HCT116 (cell line): ENCODE measurements around the gene HEATR3. TPM values are rescaled to one million over a fixed set of nuclear protein-coding genes. Genes with fewer than 3 reads are reported as not detected.

ENCODE experiments used
- ATAC-seq: fragments of 200-7000 bp; cut with Tn5 transposase; 2 replicates; pipeline ENCODE4 v1.9.1; 2020; ENCODE audit warnings: mild to moderate bottlenecking, moderate library complexity
- BruUV-seq: library from RNA; stranded (reverse); fragments of 400-500 nt; replicated peaks from 2 replicates; lab custom pipeline; 2021; lab: Mats Ljungman, UMichigan
- CTCF ChIA-PET: fragments of 300-600 bp; sonication (Branson Sonifier 250); formaldehyde crosslinking; loops from one replicate; lab custom pipeline; 2021; ENCODE audit warnings: antibody characterized with exemption; lab: Charles Lee
- POLR2A ChIA-PET: fragments of 300-600, 350-600 bp; sonication (Branson Sonifier 250); formaldehyde crosslinking; loops from one replicate; lab custom pipeline; 2021; ENCODE audit warnings: antibody characterized with exemption; lab: Charles Lee
- RAD21 ChIA-PET, 2 experiments: fragments of 300-600 bp; sonication (Branson Sonifier 250); formaldehyde crosslinking; loops; one replicate each; lab custom pipeline; 2023; ENCODE audit warnings: low total read pairs in 2 of 2; ENCODE audit not compliant: uncharacterized antibody in 2 of 2, unreplicated experiment in 2 of 2, low non-redundant PET in 1 of 2; lab: Charles Lee
- DNase-seq: peaks from one replicate; pipeline ENCODE4 v3.0.0-alpha.2; 2010; ENCODE audit warnings: low read depth, low spot score
- H2AFZ ChIP-seq: fragments of 200-600 bp; shearing (Covaris generic), sonication (generic); 2 replicates; pipeline ENCODE4 v1.6.1; 2017; ENCODE audit warnings: low read depth, mixed run types, mixed read lengths, antibody characterized with exemption, low read length; ENCODE audit not compliant: poor library complexity, severe bottlenecking
- H3K27ac ChIP-seq: 2 replicates; pipeline ENCODE4 v1.5.1; 2012; ENCODE audit warnings: low read depth, low read length
- H3K27me3 ChIP-seq: fragments of 200-600 bp; sonication (generic); 2 replicates; pipeline ENCODE4 v1.6.1; 2016; ENCODE audit warnings: mixed run types, low read length, mixed read lengths; ENCODE audit not compliant: insufficient read depth
- H3K36me3 ChIP-seq, 2 experiments: fragments of 200-500 bp in 1 of 2; fragments of 200-600 bp in 1 of 2; sonication (Bioruptor generic) in 1 of 2; sonication (generic) in 1 of 2; 2 replicates each; pipeline versions ENCODE4 v1.5.1 to v1.6.1; 2014 to 2016; ENCODE audit warnings: low read length in 2 of 2, inconsistent platforms in 1 of 2, mixed read lengths in 1 of 2, mixed run types in 1 of 2; ENCODE audit not compliant: insufficient read depth in 2 of 2, control insufficient read depth in 1 of 2
- H3K4me1 ChIP-seq, 2 experiments: fragments of 200-600 bp in 1 of 2; sonication (generic) in 1 of 2; 2 replicates each; pipeline versions ENCODE4 v1.5.1 to v1.6.1; 2012 to 2017; ENCODE audit warnings: low read length in 2 of 2, inconsistent platforms in 1 of 2, mild to moderate bottlenecking in 1 of 2, mixed read lengths in 1 of 2, mixed run types in 1 of 2, moderate library complexity in 1 of 2; ENCODE audit not compliant: insufficient read depth in 2 of 2, control insufficient read depth in 1 of 2
- H3K4me2 ChIP-seq: fragments of 200-600 bp; sonication (generic); 2 replicates; pipeline ENCODE4 v1.6.1; 2017; ENCODE audit warnings: mixed run types, low read length, mixed read lengths
- H3K4me3 ChIP-seq, 2 experiments: fragments of 200-600 bp in 1 of 2; sonication (generic) in 1 of 2; replicated peaks in 1 of 2; 2 replicates each; pipeline ENCODE4 v1.5.1; 2011 to 2016; ENCODE audit warnings: low read length in 2 of 2, control low read depth in 1 of 2, low read depth in 1 of 2, mild to moderate bottlenecking in 1 of 2, mixed read lengths in 1 of 2, mixed run types in 1 of 2
- H3K79me2 ChIP-seq: fragments of 200-600 bp; sonication (generic); 2 replicates; pipeline ENCODE4 v1.6.1; 2017; ENCODE audit warnings: mild to moderate bottlenecking, mixed run types, low read length, moderate library complexity, mixed read lengths; ENCODE audit not compliant: insufficient read depth
- H3K9ac ChIP-seq: fragments of 200-600 bp; sonication (generic); 2 replicates; pipeline ENCODE4 v1.6.1; 2016; ENCODE audit warnings: low read length, mixed read lengths
- H3K9me2 ChIP-seq: fragments of 200-600 bp; sonication (generic), shearing (Covaris generic); 2 replicates; pipeline ENCODE4 v1.6.1; 2017; ENCODE audit warnings: mixed run types, mild to moderate bottlenecking, moderate library complexity; ENCODE audit not compliant: insufficient read depth
- H3K9me3 ChIP-seq, 2 experiments: fragments of 200-500 bp in 1 of 2; fragments of 200-600 bp in 1 of 2; sonication (Bioruptor generic) in 1 of 2; sonication (generic) in 1 of 2; 2 replicates each; pipeline ENCODE4 v1.6.1; 2014 to 2017; ENCODE audit warnings: low read length in 2 of 2, mixed read lengths in 2 of 2, inconsistent platforms in 1 of 2, low read depth in 1 of 2, mild to moderate bottlenecking in 1 of 2, mixed run types in 1 of 2, moderate library complexity in 1 of 2; ENCODE audit not compliant: control insufficient read depth in 1 of 2, insufficient read depth in 1 of 2
- H4K20me1 ChIP-seq: fragments of 200-600 bp; sonication (generic), shearing (Covaris generic); 2 replicates; pipeline ENCODE4 v1.6.1; 2017; ENCODE audit warnings: mixed run types, mild to moderate bottlenecking, moderate library complexity; ENCODE audit not compliant: insufficient read depth
- CBX3 ChIP-seq: IDR thresholded peaks from 2 replicates; pipeline ENCODE4 v1.6.1; 2012; ENCODE audit warnings: low read depth
- EGR1 ChIP-seq: IDR thresholded peaks from 2 replicates; pipeline ENCODE4 v1.6.1; 2012; ENCODE audit warnings: low read depth
- ELF1 ChIP-seq: IDR thresholded peaks from 2 replicates; pipeline ENCODE4 v1.6.1; 2012; ENCODE audit warnings: low read depth, borderline replicate concordance
- EZH2 ChIP-seq: fragments of 200-600 bp; sonication (generic); IDR thresholded peaks from 2 replicates; pipeline ENCODE4 v1.6.1; 2017; ENCODE audit warnings: antibody characterized with exemption, mixed run types
- EZH2phosphoT487 ChIP-seq: fragments of 200-600 bp; IDR thresholded peaks from 2 replicates; pipeline ENCODE4 v1.6.1; 2018; ENCODE audit warnings: antibody characterized with exemption, borderline replicate concordance
- FOSL1 ChIP-seq: IDR thresholded peaks from 2 replicates; pipeline ENCODE4 v1.6.1; 2012; ENCODE audit warnings: low read depth
- JUND ChIP-seq: IDR thresholded peaks from 2 replicates; pipeline ENCODE4 v1.6.1; 2012
- POLR2AphosphoS5 ChIP-seq: IDR thresholded peaks from 2 replicates; pipeline ENCODE4 v1.6.1; 2011; ENCODE audit warnings: mild to moderate bottlenecking, low read depth, low read length, moderate library complexity
- RAD21 ChIP-seq: IDR thresholded peaks from 2 replicates; pipeline ENCODE4 v1.6.1; 2012; ENCODE audit warnings: low read depth, mild to moderate bottlenecking
- REST ChIP-seq: IDR thresholded peaks from 2 replicates; pipeline ENCODE4 v1.6.1; 2012; ENCODE audit warnings: low read depth
- SP1 ChIP-seq: IDR thresholded peaks from 2 replicates; pipeline ENCODE4 v1.6.1; 2012; ENCODE audit warnings: low read depth
- SRF ChIP-seq: IDR thresholded peaks from 2 replicates; pipeline ENCODE4 v1.6.1; 2012; ENCODE audit warnings: low read depth
- TCF7L2 ChIP-seq: IDR thresholded peaks from 2 replicates; pipeline ENCODE4 v1.7.0; 2011; ENCODE audit warnings: borderline replicate concordance, inconsistent platforms; ENCODE audit not compliant: insufficient read depth, insufficient read length; ENCODE audit errors: extremely low read depth
- YY1 ChIP-seq: IDR thresholded peaks from 2 replicates; pipeline ENCODE4 v1.6.1; 2011; ENCODE audit warnings: low read length, low read depth, moderate library complexity, mild to moderate bottlenecking; ENCODE audit not compliant: insufficient replicate concordance; ENCODE audit errors: extremely low read depth
- ZBTB33 ChIP-seq: IDR thresholded peaks from 2 replicates; pipeline ENCODE4 v1.6.1; 2011; ENCODE audit warnings: mild to moderate bottlenecking, low read length, moderate library complexity; ENCODE audit not compliant: insufficient replicate concordance; ENCODE audit errors: extremely low read depth
- ZNF274 ChIP-seq: fragments of 200-500 bp; sonication (Bioruptor generic); IDR thresholded peaks from 2 replicates; pipeline ENCODE4 v1.6.1; 2014; ENCODE audit warnings: mild to moderate bottlenecking, low read depth, low read length, inconsistent platforms
- intact Hi-C: fragments of 100-400 bp; cut with micrococcal nuclease; formaldehyde crosslinking; loops from 2 replicates; pipeline ENCODE4 v1.10.0; 2022
- total RNA-seq: library from RNA; stranded (reverse); gene quantifications from one replicate; pipeline ENCODE4 v1.2.1, GENCODE V29; 2021; ENCODE audit not compliant: unreplicated experiment

HEATR3 gene
- total RNA-seq, 1 experiment from 2014 or later: 16.3 TPM

DNA sequence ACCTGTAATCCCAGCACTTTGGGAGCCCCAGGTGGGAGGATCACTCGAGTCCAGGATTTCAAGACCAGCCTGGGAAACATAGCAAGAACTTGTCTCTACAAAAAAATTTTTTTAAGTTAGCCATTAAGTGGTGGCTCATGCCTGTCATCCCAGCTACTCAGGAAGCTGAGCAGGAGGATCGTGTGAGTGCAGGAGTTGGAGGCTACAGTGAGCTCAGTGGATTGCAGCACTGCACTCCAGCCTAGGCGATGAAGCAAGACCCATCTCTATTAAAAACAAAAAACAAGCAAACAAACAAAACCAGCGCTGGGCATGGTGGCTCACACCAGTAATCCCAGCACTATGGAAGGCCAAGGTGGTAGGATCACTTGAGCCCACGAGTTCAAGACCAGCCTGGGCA lies 38.0 kb downstream of the HEATR3 start (continued):
- TF ChIP-seq ZNF274 (no peak), EZH2 (no peak), ELF1 (no peak), TCF7L2 (no peak), POLR2AphosphoS5 (no peak), EGR1 (no peak), YY1 (no peak), FOSL1 (no peak), JUND (no peak)

DNA sequence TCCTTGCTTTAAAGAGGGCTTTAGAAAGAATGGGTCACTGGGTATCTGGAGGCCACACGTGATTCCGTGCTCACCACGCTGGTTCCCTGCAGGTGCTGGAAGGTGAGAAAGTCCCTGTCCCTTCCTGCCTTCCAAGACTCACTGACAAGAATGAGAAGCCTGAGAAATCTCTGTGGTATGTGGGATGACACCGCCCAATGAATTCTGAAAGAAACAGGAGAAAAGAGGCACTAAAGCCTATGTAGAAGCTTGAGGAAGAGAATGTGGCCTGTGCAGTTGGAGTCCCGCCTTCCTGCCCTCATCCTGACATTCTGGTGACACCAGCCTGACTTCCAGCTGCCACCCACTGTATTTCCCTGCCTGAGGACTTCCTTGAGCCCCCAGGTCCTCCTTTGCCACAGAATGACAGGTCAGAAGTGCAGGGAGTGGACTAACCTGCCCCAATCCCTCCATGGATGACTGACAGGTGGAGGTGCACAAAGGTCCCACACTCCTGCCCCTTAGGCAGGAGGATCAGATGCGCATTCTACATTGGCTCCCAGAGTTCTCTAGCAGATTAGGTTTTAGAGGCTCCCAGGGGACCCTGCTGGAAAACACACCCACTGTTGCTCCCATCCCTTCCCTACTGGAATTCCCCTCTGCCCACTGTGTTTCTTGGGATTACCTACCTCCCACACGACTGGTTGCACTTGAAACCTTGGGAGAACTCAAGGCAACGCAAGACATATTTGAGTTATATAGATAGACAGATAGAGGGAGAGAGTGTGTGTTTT lies 48.8 kb downstream of the HEATR3 start:
- POLR2A ChIA-PET: interaction anchor here (0.6 kb wide), 1 partner anchor 37 kb away, joined by 3 read pairs; no protein-coding TSS in a partner anchor
- Histone ChIP-seq H3K9me2 (no peaks in the 10 kb centered on the region), H3K4me3 (no peak overlapping the region), H3K4me2 (peak overlapping the region; percentile 27), H3K4me1 (peaks cover 0 to 7% of the 10 kb centered on the region in 2 experiments; a peak in 1 of 4 replicates), H4K20me1 (no peaks in the 10 kb centered on the region), H3K79me2 (no peaks in the 10 kb centered on the region), H3K27me3 (no peaks in the 10 kb centered on the region), H3K27ac (no peak overlapping the region), H3K9me3 (no peaks in the 10 kb centered on the region), H3K36me3 (no peaks in the 10 kb centered on the region), H2AFZ (no peak overlapping the region), H3K9ac (no peak overlapping the region)
- RAD21 ChIA-PET: no interaction called here
- ATAC-seq: peak; percentile 36; the same call in 1 of the 2 replicates
- CTCF ChIA-PET: no interaction called here
- intact Hi-C loops: no loop called here
- no peak for DNase-seq
- no TSS peak for BruUV-seq
- TF ChIP-seq REST: no peak
- no peak for TF ChIP-seq SRF
- TF ChIP-seq CBX3: no peak
- TF ChIP-seq ZBTB33: no peak
- no peak for TF ChIP-seq JUND
- no peak for TF ChIP-seq EZH2
- no peak for TF ChIP-seq FOSL1
- TF ChIP-seq YY1: no peak
- no peak for TF ChIP-seq SP1
- TF ChIP-seq POLR2AphosphoS5: no peak
- TF ChIP-seq EZH2phosphoT487: no peak
- no peak for TF ChIP-seq RAD21
